Natural killer cell (primary cell): ENCODE results near the gene ZNF546. TPM values are rescaled to one million over a fixed set of nuclear protein-coding genes. Genes with fewer than 3 reads are reported as not detected.

ENCODE experiments used
- ATAC-seq, 3 donors: fragments of 150-1000 bp in 2 of 3; fragments of 200-7000 bp in 1 of 3; cut with Tn5 transposase; 1 replicate in 1 of 3; 2 replicates in 2 of 3; pipeline ENCODE4 v1.10.0; 2021; ENCODE audit warnings: mild to moderate bottlenecking in 2 of 3, moderate library complexity in 2 of 3
- DNase-seq, 2 donors: peaks; one replicate each; pipeline versions ENCODE4 v3.0.0 to v3.0.0-alpha.2; 2013 to 2021; ENCODE audit warnings: mixed read lengths in 1 of 2
- H3K27ac ChIP-seq: one replicate; pipeline ENCODE4 v1.5.1; 2013; ENCODE audit warnings: mild to moderate bottlenecking, low read length
- H3K27me3 ChIP-seq: one replicate; pipeline ENCODE4 v1.6.1; 2013; ENCODE audit warnings: low read length; ENCODE audit not compliant: control insufficient read depth, insufficient read depth
- H3K36me3 ChIP-seq: one replicate; pipeline ENCODE4 v1.6.1; 2013; ENCODE audit warnings: low read length; ENCODE audit not compliant: control insufficient read depth, insufficient read depth
- H3K4me1 ChIP-seq: one replicate; pipeline ENCODE4 v1.6.1; 2013; ENCODE audit warnings: low read length; ENCODE audit not compliant: control insufficient read depth, insufficient read depth
- H3K4me3 ChIP-seq: one replicate; pipeline ENCODE4 v1.5.1; 2013; ENCODE audit warnings: low read length
- H3K9me3 ChIP-seq: one replicate; pipeline ENCODE4 v1.6.1; 2013; ENCODE audit warnings: low read length; ENCODE audit not compliant: control insufficient read depth, insufficient read depth
- H3K27ac Mint-ChIP-seq, 2 donors: one replicate each; pipeline ENCODE4 v1.8.0; 2022; ENCODE audit warnings: mild to moderate bottlenecking in 2 of 2, mixed read lengths in 2 of 2, moderate library complexity in 1 of 2
- H3K27me3 Mint-ChIP-seq, 2 donors: one replicate each; pipeline ENCODE4 v1.8.0; 2022; ENCODE audit warnings: low read depth in 2 of 2, mixed read lengths in 2 of 2
- H3K36me3 Mint-ChIP-seq: one replicate; pipeline ENCODE4 v1.8.0; 2022; ENCODE audit warnings: mixed read lengths
- H3K4me1 Mint-ChIP-seq, 2 donors: one replicate each; pipeline ENCODE4 v1.8.0; 2022; ENCODE audit warnings: mixed read lengths in 2 of 2
- H3K4me3 Mint-ChIP-seq: one replicate; pipeline ENCODE4 v1.8.0; 2022; ENCODE audit warnings: mild to moderate bottlenecking, moderate library complexity, mixed read lengths
- H3K9me3 Mint-ChIP-seq, 2 donors: one replicate each; pipeline ENCODE4 v1.8.0; 2022; ENCODE audit warnings: mixed read lengths in 2 of 2
- CTCF ChIP-seq: fragments of 200-600 bp; IDR thresholded peaks from one replicate; pipeline ENCODE4 v1.8.0; 2022; ENCODE audit warnings: antibody characterized with exemption
- WGBS: methylation state at CpG from one replicate; pipeline ENCODE4 v1.1.7; 2013; ENCODE audit warnings: missing lambda C conversion rate; ENCODE audit not compliant: insufficient coverage; 5-methylcytosine and 5-hydroxymethylcytosine counted together
- intact Hi-C: fragments of 100-400 bp; cut with micrococcal nuclease; formaldehyde crosslinking; loops from one replicate; pipeline ENCODE4 v1.14.2; 2022
- total RNA-seq, 4 donors: library from RNA; stranded (reverse); fragments of 120-200 nt in 1 of 4; gene quantifications; one replicate each; pipeline versions ENCODE4 v1.2.3 to v1.2.4, GENCODE V29; 2013 to 2022

The ZNF546 gene
- total RNA-seq, 3 donors from 2014 or later (not counting 1 experiment from before 2014, with no cell fraction given) = 3.3 to 4.0 (median 3.8) TPM

- peak; percentile 41 to 69 for DNase-seq
- Mint-ChIP-seq H3K9me3 (no peaks in the 10 kb centered on the region), H3K36me3 (no peaks in the 10 kb centered on the region), H3K4me3 (peak overlapping the region; percentile 91), H3K4me1 (peaks cover 30 to 34% of the 10 kb centered on the region in 2 donors), H3K27ac (peak overlapping the region; percentile 88 to 91), H3K27me3 (no peaks in the 10 kb centered on the region)
- Histone ChIP-seq H3K4me3 (peak overlapping the region; percentile 83), H3K36me3 (no peaks in the 10 kb centered on the region), H3K9me3 (peaks cover 7% of the 10 kb centered on the region), H3K4me1 (peaks cover 21% of the 10 kb centered on the region), H3K27me3 (no peaks in the 10 kb centered on the region), H3K27ac (peak overlapping the region; percentile 86)
- WGBS = 12% methylated on average over 19 of the region's 19 CpGs
- no peak for TF ChIP-seq CTCF
- intact Hi-C loops = loop anchor here (1.0 to 5.0 kb wide), 4 partner anchors 25 to 471 kb away; partner anchors contain the start of genes BLVRB, PSMC4, SPTBN4 and ZNF780A
- ATAC-seq = peak; percentile 49 to 58 (median 58)
These were observed 546 bp upstream of the ZNF546 start for GRCh38 chr19:39996218-39996810.

- H3K27ac ChIP-seq = peak overlapping the region; percentile 86
- intact Hi-C loops = loop anchor here (2.0 to 5.0 kb wide), 2 partner anchors 57 to 470 kb away; partner anchors contain the start of genes BLVRB and SPTBN4
- Mint-ChIP-seq H3K9me3 (no peaks in the 10 kb centered on the region), H3K27me3 (no peaks in the 10 kb centered on the region), H3K36me3 (no peaks in the 10 kb centered on the region), H3K4me3 (peak overlapping the region; percentile 91), H3K27ac (peak overlapping the region; percentile 88 to 91), H3K4me1 (peaks cover 25% of the 10 kb centered on the region in 2 donors)
- peaks cover 7% of the 10 kb centered on the region for H3K9me3 ChIP-seq
- H3K27me3 ChIP-seq = no peaks in the 10 kb centered on the region
- ATAC-seq (peak in 1 of 3 donors; percentile 24), DNase-seq (peak in 1 of 2 donors; percentile 46)
- no peak for TF ChIP-seq CTCF
- H3K4me1 ChIP-seq = peaks cover 21% of the 10 kb centered on the region
- WGBS = 69% methylated on average over 3 of the region's 5 CpGs
- no peaks in the 10 kb centered on the region for H3K36me3 ChIP-seq
- peak overlapping the region; percentile 83 for H3K4me3 ChIP-seq
These were observed 867 bp downstream of the ZNF546 start for GRCh38 chr19:39997638-39998216.

- Histone ChIP-seq H3K9me3 (peaks cover 6% of the 10 kb centered on the region), H3K27ac (no peak overlapping the region), H3K27me3 (no peaks in the 10 kb centered on the region), H3K4me3 (no peak overlapping the region), H3K4me1 (peaks cover 21% of the 10 kb centered on the region), H3K36me3 (no peaks in the 10 kb centered on the region)
- TF ChIP-seq CTCF = no peak
- Mint-ChIP-seq H3K27ac (peak overlapping the region in 1 of 2 donors; percentile 88), H3K4me1 (peaks cover 25% of the 10 kb centered on the region in 2 donors), H3K9me3 (no peaks in the 10 kb centered on the region), H3K4me3 (peak overlapping the region; percentile 91), H3K36me3 (no peaks in the 10 kb centered on the region), H3K27me3 (no peaks in the 10 kb centered on the region)
- DNase-seq (no peak), ATAC-seq (no peak)
- intact Hi-C loops = loop anchor here (5.0 kb wide), 1 partner anchor 469 kb away; the partner anchor contains the start of genes BLVRB and SPTBN4
- WGBS = 100% methylated on average over 4 of the region's 4 CpGs
These were observed 1.6 kb downstream of the ZNF546 start for GRCh38 chr19:39998501-39998900.
